ENCODE results near the gene MIOX.
A peak's percentile ranks its signal among the peaks of the same experiment; 100 is the strongest.

Gene MIOX

GRCh38 chr22:50531546-50531961 lies 44.9 kb downstream of the MIOX start:
- DNase-seq = peak; percentile 87

- peak; percentile 79 for DNase-seq
These were observed 45.5 kb downstream of the MIOX start for GRCh38 chr22:50531962-50532674.

DNA sequence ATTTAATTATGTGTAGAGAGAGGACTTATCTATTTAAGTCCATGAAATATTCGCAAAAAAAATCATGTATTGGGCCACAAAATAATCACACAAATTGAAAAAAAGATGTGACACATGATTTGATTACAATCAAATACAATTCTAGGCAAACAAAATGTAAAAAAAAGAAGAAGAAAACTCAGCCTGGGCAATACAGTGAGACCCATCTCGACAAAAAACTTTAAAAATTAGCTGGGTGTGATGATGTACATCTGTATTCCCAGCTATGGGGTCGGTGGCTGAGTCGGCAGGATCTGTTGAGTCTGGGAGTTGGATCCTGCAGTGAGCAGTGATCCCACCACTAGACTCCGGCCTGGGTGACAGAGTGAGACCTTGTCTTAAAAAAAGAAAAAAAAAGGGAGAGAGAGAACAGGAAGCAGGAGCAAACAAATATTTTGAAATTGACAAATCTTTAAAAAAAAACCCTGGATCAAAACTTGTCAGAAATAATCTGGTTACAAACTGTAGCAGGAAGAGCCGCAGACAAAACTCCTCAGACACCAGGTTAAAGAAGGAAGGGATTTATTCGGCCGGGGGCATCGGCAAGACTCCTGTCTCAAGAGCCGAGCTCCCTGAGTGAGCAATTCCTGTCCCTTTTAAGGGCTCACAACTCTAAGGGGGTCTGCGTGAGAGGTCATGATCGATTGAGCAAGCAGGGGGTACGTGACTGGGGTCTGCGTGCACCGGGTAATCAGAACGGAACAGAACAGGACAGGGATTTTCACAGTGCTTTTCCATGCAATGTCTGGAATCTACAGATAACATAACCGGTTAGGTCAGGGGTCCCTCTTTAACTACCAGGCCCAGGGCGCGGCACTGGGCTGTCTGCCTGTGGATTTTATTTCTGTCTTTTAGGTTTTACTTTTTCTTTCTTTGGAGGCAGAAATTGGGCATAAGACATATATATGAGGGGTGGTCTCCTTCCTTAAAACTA lies 46.5 kb downstream of the MIOX start:
- peak; percentile 69 for DNase-seq

DNA sequence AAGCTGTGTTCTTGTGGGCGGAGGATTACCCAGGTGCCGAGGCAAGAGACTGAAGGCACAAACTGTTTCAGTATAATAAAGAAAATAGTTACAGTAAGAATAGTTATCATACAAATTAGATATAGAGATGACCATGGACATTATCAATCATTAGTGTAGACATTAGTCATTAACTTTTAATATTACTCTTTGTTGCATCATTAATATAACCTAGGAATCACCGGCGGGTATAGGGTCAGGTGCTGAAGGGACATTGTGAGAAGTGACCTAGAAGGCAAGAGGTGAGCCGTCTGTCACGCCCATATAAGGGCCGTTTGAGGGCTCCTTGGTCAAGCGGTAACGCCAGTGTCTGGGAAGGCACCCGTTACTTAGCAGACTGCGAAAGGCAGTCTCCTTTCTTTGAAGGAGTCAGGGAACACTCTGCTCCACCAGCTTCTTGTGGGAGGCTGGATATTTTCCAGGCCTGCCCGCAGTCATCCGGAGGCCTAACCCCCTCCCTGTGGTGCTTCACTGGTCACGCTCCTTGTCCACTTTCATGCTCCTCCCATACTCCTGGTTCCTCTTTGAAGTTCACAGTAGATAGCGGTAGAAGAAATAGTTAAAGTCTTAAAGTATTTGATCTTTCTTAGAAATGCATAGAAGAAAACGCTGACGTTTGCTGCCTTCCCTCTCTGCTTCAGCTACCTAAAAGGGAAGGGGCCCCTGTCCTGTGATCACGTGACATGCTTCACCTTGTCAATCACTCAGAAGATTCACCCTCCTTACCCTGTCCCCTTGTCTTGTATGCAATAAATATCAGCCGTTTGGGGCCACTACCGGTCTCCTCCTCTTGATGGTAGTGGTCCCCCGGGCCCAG lies 47.4 kb downstream of the MIOX start:
- peak; percentile 74 for DNase-seq

GRCh38 chr22:50535113-50535512 lies 48.5 kb downstream of the MIOX start:
- no peak for DNase-seq

DNA sequence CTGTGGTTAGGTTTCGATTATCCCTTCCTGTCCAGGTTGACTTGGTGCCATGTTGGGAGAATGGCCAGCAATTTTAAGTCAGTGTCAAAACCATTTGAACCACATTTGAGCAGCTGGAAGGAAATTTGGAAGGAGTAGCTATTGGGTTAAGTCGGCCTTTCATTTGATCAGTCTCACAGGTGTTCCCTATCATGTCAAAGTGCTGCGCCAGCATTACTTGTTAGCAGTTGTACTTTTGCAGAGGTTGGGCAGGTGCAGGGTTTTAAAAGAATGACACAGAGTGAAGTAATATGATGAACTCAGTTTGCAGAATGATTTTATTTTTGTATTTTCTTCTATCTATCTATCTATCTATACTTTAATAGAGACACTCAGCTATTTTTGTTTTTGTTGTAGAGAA lies 49.6 kb downstream of the MIOX start:
- no peak for DNase-seq

DNA sequence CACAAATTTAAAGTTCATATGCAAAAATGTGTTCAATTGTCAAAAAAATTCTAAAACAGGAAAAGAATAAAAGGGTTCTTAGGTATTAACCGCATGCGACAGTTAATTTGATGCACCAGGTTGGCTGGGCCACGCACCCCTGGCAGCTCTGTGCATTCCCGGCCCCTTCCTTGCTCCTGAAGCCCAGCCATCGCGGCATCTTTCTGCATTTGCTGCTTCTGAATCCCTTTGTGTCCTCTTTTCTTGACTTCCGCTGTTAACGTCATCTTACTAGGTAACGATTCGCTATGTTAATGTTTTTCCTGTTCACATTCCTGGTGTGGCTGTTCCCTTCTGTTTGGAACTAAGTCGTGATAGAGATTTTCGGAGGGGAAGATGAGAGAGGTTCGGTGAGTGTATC lies 51.1 kb downstream of the MIOX start:
- DNase-seq = peak; percentile 32
